Frontal cortex (tissue), 4 donors: ENCODE results near the gene P3H3. TPM values are rescaled to one million over a fixed set of nuclear protein-coding genes. Genes with fewer than 3 reads are reported as not detected.

Source experiments
- DNase-seq, 2 donors: peaks; one replicate each; pipeline ENCODE4 v3.0.0; 2012; ENCODE audit warnings: low spot score in 2 of 2
- FAIRE-seq: peaks from 2 replicates; lab custom pipeline; 2012; peaks lifted over from hg19 to GRCh38; lab: Jason Lieb, UNC
- total RNA-seq: library from RNA; depleted of rRNA; stranded (reverse); fragments of >200 nt; gene quantifications from one replicate; pipeline ENCODE4 v1.2.3, GENCODE V29; 2014
- donor health status: control.
- donor health status: control.
- donor health status: control.

The P3H3 gene, protein sequence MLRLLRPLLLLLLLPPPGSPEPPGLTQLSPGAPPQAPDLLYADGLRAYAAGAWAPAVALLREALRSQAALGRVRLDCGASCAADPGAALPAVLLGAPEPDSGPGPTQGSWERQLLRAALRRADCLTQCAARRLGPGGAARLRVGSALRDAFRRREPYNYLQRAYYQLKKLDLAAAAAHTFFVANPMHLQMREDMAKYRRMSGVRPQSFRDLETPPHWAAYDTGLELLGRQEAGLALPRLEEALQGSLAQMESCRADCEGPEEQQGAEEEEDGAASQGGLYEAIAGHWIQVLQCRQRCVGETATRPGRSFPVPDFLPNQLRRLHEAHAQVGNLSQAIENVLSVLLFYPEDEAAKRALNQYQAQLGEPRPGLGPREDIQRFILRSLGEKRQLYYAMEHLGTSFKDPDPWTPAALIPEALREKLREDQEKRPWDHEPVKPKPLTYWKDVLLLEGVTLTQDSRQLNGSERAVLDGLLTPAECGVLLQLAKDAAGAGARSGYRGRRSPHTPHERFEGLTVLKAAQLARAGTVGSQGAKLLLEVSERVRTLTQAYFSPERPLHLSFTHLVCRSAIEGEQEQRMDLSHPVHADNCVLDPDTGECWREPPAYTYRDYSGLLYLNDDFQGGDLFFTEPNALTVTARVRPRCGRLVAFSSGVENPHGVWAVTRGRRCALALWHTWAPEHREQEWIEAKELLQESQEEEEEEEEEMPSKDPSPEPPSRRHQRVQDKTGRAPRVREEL
- total RNA-seq = 11.0 TPM

DNA sequence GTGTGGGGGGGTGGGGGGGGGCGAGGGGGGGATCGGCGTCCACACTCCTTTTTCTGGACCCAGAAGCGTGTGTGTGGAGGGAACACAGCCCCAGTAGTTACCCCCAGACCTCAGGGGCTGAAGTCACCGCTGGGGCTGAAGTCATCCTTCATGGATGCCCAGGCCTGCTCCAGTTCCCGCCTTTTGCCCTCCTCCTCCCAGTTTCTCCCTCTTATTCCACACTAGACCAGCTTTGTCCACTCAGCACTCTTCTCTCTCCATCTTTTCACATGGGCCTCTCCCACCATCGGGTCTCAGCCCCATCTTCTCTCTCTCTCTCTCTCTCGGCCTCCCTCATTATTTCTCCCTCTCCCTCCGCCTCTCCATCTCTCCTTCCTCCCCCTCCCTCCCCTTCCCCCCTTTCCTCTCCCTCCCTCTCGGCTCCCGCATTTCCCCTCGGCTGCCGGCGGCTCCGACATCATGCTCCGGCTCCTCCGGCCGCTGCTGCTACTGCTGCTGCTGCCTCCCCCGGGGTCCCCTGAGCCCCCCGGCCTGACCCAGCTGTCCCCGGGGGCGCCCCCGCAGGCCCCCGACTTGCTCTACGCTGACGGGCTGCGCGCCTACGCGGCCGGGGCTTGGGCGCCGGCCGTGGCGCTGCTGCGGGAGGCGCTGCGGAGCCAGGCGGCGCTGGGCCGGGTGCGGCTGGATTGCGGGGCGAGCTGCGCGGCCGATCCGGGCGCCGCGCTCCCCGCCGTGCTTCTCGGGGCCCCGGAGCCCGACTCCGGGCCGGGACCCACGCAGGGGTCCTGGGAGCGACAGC, at the start of gene P3H3:
P3H3 (plus strand) TSS at position 426 of the 799 bp plus-strand sequence; CDS start at position 460, 34 bp downstream.
- DNase-seq (peak; percentile 68 to 73), FAIRE-seq (no peak)

DNA sequence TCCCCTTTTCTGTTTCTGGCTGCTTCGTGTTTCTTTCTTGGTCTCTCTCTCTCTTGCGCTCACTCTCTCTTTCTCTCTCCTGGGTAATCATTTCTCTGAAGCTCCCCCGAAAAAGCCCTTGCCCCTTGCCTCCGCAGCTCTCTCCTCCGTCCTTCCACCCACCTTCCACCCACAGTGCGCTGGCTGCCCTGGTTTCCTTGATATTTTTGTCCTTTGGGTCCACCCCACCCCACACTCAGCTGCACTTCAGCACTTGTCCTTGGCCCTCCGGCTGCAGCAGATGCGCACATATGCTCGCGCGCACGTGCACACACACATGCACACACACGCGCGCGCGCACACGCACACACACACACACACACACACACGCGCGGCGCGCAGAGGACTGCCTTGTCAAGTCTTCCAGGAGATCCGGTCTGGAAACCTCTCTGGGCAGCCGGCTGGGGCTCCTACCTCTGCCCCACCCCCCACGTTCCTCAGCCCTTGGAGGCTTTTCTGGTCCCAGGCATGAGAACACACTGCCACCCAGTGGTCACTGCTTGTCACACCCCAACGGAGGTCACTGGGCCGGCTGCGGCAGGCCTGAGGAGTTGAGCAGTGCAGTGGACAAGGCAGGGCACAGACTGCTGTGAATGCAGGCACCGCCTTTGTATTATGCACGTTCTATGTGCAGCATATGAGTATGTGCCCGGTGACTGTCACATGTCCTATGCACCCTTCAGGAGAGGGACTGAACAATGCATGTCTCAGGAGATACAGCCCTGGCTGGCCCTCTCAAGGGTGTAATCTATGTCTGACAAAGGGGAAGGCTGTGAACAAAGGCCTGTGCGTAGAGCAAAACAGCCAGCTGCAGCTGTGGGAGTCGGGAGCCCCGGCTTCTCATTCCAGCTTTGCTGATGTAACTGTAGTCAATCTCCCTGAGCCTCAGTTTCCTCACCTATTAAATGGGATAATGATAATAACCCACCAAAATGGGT, 49.3 kb upstream of the P3H3 start:
- FAIRE-seq (no peak), DNase-seq (peak; percentile 74 to 84)

DNA sequence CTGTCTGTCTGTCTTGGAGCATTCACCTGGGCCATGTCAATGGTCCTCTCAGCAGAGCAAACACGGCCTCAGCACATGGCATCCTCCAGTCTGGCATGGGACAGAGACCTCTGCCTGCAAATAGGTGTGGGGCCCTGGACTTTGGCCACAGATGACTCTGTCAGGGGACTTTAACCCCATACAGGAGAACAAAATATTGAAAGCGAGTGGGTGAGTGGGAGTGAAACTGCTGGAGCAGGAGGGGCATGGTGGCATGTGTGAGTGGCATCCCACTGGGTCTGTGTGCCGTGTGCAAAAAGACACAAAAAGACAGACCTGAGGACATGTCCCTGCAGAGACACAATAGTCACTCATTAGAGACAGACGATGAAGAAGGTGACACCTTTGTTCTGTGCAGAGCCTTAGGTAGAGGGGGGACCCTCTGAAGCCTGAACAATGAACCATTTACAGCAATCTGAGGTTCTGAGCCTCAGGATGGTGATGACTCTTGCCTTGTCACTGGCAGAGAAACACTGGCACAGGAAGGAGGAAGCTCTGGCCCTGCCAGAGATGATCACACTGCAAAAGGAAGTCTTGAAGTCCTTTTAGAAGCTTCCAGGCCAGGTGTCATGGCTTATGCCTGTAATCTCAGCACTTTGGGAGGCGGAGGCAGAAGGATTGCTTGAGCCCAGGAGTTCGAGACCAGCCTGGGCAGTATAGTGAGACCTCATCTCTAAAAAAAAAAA, 48.3 kb upstream of the P3H3 start:
- DNase-seq (no peak), FAIRE-seq (no peak)

DNA sequence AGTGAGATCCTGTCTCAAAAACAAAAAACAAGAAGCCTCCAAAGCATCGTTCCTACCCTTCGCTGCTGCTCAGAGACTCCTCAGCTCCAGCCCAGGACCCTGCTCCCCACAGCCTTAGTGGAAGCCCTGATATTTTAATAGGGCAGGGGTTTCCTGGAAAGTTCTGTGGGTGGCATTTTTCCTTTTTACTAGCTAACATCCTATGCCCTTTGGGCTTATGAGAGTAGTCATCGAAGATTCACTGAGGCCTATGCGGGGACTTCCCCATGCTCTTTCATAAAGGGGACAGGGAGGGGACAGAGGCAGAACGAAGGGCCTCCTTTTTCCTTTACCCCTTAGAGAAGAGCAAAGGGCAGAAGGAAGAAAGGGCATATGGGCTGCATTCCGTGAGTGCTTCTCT, 47.6 kb upstream of the P3H3 start:
- DNase-seq = no peak
- no peak for FAIRE-seq

DNA sequence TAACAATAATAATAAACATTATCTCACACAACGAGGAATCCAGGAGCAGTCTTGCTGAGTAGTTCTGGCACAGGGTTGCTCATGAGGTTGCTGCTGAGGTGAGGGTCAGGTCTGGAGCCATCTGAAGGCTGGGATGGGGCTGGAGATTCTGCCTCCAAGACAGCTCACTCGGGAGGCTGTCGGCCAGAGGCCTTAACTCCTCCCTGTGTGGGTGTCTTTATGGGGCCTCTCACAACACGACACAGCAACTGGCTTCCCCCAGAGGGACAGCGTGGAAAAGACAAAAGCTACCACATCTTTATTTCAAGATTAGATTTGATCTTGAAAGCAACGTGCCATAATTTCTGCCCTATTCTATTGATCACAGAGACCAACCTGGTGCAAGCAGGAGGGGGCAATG, 46.1 kb upstream of the P3H3 start:
- no peak for FAIRE-seq

DNA sequence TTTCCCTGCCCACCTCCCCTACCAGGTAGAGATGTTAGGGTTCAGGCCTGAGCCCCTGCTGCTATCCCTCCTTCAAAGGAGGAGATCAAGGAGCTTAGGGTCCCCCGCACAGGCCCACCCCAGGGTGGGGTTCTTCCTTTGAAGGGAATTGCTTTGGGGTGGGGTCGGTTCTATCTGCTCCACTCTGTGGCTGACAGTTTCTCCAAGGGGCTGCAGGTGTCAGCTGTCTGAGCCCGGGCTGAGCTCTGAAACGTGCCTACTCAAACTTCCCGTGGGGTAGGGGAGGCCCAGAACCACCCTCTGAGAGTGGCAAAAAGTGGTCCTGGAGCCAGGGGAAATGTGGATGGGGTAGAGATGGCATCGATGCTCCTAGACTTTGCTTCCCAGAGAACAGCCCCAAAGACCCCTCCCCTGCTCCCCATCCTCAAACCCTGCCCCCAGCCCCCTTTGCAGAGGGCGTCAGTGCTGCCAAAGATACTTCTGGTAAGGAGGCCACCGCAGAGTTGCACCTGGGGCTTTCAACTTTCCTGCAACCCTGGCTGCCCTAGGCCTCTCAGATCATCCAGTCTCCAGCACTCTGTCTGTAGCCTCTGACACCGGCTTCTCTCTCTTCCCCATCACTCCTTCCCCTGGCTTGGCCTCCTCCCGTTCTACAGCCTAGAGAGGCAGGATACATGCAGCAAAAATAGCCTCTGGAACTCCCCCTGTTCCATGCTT, 45.2 kb upstream of the P3H3 start:
- FAIRE-seq = no peak
- DNase-seq = no peak

More for the DNA sequence above, 46.1 kb upstream of the P3H3 start:
- DNase-seq = no peak

DNA sequence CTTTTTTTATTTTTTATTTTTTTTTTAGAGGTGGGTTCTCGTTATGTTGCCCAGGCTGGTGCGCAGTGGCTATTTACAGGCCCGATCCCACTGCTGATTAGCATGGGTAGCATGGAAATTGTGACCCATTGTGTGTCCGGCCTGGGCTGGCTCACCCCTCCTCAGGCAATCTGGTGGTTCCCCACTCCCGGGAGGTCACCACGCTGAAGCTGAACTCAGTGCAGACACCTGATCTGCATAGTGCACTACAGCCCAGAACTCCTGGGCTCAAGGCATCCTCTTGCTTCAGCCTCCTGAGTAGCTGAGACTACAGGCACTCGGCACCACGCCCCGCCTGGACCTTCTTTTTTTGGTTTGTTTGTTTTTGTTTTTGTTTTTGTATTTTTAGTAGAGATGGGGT, 44.4 kb upstream of the P3H3 start:
- FAIRE-seq (no peak), DNase-seq (no peak)

DNA sequence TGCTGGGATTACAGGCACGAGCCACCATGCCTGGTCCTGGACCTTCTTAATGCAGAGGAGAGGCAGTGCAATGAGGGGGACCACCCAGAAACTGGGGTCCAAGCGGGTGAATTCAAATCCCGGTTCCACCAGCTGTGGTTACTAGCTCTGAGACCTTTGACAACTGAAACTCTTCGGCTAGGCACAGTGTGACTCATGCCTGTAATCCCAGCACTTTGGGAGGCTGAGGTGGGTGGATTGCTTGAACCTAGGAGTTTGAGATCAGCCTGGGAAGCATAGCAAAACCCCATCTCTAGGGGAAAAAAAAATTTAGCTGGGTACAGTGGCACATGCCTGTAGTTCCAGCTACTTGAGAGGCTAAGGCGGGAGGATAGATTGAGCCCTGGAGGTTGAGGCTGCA, 43.9 kb upstream of the P3H3 start:
- no peak for FAIRE-seq

DNA sequence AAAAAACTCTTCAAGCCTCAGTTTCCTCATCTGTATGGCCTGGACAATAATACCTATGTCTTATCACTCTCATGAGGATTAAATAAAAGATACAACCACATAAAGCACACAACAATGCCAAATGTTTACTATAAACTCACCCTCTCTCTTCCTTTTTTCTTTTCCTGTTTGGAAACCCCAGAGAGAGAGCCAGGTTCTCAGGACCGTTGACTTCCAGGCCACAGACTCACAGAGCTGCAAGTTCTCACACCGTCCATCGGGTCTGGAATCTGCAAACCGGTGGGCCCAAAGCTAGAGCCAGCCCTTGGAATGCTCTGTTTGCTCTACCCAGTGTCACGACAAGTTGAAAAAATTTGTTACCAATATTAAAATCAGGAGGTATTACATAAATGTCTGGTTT, 43.4 kb upstream of the P3H3 start:
- no peak for DNase-seq
- no peak for FAIRE-seq

More for the DNA sequence above, 43.9 kb upstream of the P3H3 start:
- DNase-seq = no peak

DNA sequence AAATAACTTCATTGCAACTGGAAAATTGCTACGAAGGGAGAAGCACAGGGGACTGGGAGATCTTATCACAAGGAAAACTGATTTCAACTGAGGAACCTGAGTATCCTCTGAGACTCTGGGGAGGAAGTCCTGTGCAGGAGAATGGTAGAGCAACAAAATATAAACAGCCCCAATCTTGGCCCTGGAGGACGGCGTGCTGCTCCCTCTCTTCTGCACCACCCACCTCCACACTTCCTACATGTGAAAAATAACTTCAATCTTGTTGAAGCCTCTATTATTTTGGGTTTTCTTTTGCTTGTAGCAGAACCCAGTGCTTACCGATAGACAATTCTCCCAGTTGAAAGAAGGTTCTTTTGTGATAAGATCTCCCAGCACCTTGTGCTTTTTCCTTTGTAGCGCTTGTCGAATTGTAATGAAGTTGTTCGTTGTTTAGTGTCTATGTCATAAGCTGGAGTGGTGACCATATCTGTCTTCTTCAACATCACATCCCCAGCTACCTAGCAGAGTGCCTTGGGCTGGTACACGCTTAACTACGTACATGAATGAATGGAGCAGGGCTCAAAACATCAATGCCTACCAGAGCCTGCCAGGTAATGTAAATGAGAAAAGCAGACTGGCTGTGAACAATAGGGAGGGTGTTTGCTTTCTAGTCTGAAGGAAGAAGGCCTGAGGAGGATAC, 41.7 kb upstream of the P3H3 start:
- no peak for FAIRE-seq
- DNase-seq = no peak

DNA sequence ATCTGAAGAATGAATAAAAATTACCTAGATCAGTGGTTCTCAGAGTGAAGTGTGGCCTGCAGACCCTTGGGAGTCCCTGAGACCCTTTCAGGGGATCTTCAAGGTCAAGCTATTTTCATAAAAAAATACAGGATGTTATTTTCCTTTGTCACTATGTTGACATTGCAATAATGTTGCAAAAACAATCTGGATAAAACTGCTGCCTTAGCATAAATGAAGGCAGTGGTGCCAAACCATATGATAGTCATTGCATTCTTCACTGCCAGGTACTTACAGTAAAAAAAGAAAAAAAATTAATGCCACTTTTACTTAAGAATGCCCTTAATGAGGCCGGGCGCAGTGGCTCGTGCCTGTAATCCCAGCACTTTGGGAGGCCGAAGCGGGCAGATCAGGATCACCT, 40.9 kb upstream of the P3H3 start:
- DNase-seq = no peak
- FAIRE-seq = no peak

DNA sequence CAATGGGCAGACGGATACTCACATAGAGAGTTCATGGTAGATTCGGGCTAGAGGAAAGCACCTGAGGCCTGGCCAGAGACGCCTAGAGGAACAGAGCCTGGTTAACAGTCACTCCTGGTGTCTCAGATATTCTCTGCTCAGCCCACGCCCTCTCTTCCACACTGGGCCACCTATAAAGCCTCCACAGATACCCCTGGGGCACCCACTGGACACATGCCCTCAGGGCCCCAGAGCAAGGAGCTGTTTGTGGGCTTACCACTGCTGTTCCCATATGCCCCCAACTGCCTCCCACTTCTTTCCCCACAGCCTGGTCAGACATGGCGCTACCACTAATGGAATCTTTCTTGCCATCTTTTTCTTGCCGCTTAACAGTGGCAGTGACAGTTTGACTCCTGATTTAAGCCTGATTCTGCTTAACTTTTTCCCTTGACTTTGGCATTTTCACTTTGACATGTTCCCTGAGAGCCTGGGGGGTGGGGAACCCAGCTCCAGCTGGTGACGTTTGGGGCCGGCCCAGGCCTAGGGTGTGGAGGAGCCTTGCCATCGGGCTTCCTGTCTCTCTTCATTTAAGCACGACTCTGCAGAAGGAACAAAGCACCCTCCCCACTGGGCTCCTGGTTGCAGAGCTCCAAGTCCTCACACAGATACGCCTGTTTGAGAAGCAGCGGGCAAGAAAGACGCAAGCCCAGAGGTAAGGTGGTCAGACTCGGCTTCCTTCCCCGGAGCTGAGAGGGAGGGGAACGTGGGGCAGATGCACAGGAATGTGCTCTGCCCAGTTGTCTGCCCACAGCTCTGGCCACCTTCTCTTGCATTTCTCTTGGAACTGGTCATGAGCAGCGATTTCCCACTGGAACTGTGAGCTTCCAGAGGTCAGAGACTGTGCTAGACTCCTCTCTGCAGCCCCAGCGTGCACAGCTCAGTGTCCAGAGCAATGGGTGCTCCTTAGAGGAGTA, 39.0 kb upstream of the P3H3 start, which contains the start of gene CD4:
CD4 (plus strand) TSS at position 557 of the 953 bp plus-strand sequence. CDS start 10,611 bp downstream, outside the sequence.
- no peak for DNase-seq
- no peak for FAIRE-seq

DNA sequence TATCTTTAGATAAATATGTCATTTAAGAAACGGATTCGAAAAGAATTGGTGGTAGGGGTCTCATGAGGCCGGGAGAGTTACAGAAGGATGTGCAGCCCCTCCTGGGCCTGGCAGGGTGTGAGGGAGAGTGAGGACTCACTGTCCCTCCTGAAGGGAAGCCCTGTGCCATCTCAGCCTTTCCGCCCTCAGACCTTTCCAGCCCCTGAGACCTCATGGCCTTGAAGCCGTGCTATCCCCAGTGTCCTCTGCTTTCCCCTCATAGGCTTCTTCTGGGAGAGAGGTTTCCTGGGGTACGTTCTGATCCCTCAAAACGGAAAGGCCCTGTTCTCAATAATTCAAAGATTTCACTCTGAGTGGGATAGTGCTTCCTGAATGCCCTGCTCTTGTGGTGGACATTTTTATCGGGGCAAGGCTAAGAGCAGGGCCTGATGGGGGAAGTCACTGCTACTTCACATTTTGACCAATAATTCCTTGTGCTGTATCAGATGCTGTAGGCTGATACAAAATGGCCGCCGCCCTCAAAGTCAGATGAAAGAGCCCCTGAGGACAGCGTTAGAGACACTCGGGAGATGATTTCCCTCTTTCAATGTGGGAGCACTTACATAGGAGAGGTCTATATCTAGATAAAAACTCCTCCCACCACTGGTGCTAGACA, 37.6 kb upstream of the P3H3 start:
- no peak for DNase-seq
- FAIRE-seq = no peak

DNA sequence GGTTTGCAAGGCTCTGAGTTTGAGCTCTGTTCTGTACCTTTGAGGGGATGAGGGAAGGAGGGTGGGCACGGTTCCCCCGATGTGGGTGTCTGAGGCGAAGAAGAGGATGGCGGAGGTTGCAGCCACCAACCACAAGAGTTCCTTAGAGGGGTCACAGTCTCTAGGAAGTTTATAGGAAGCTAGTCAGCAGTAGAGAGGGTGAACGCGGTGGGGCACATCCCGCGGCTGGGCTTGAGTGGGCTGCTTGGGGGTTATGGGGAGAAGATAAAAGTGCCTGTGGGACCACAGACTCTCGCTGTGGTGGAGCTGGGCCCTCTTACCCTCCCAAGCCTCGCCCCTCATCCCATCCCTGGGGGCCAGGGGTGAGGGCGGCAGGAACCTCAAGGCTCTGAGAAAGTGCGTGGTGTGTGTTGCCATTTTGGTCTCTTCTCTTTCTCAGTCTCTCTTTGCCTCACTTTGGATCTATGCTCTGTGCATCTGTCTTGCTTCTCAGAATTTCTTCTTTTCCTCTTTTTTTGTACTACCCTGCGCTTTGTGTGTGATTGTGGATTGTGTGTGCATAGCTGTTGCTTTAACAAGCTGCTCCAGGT, 36.2 kb upstream of the P3H3 start:
- FAIRE-seq (no peak), DNase-seq (no peak)

DNA sequence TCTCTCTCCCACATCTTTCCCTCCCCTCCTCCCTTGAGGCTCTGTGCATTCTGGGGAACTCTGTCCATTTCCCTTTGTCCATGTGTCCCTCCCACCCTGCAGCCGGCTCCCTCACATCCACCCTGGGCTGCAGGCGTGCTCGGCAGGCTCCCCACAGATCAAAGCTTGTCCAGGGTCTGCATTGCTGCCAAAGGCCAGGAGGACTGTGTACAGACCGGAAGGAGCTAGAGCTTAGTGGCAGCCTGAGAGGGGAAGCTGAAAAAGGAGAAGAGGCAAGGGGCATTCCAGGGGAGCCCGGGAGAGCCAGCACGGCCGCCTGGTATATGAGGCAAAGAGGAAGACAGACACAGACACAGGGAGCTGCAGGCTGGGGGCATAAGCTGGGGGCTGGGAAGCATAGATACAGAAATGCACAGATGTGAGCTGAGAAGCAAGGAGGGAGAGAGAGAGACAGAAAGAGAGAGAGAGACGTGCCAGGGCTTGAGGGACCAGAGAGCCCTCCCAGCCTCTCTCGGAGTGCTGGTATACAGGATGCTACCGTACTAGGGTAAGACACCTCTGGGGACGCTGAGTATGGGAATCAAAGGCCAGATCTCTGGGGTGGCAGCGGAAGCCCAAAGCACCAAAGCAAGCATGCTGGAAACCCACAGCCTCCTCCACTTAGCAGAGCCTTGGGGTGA, 35.5 kb upstream of the P3H3 start:
- FAIRE-seq (no peak), DNase-seq (no peak)
